Measurements from ENCODE around the gene GTF2H4.

The GTF2H4 gene

DNA sequence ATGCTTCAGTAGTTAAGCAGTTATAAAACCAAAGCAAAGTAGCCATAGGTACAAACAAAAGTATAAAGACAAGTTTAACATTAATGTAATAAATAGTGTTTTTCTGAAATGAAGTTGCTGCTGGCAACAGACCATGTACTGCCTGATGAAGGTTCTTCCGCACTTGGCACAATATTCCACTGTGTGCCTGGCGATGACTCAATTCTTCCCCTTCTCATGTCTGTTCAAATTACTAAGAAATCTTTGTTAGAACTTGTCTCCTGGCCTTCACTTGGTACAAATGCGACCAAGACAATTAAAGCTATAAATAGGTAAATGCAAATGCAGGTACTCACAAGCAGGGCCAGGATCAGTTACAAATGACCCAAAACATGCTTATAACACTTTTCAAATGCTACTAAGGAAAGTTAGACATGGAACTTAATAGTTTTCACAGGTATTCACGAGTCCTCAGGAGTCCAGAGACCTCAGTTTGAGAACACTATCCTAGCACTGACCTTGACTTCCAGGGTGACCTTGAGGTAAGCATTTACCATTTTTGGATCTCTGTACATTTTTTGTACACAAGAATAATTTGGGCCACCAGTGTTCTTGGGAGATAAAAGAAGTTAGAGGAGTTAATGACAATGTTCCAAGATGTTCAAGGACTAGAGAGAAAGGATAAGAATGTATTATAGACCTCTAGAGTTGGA is 31.8 kb upstream of the GTF2H4 start:
- peaks cover 18% of the 10 kb centered on the region for H3K4me1 ChIP-seq (ENCODE audit: control insufficient read depth, insufficient read depth, low read length)
- H3K27me3 ChIP-seq (ENCODE audit: control insufficient read depth, insufficient read depth, low read length): no peaks in the 10 kb centered on the region
- H3K27ac ChIP-seq (ENCODE audit: low read depth, low read length): peak overlapping the region; percentile 90

DNA sequence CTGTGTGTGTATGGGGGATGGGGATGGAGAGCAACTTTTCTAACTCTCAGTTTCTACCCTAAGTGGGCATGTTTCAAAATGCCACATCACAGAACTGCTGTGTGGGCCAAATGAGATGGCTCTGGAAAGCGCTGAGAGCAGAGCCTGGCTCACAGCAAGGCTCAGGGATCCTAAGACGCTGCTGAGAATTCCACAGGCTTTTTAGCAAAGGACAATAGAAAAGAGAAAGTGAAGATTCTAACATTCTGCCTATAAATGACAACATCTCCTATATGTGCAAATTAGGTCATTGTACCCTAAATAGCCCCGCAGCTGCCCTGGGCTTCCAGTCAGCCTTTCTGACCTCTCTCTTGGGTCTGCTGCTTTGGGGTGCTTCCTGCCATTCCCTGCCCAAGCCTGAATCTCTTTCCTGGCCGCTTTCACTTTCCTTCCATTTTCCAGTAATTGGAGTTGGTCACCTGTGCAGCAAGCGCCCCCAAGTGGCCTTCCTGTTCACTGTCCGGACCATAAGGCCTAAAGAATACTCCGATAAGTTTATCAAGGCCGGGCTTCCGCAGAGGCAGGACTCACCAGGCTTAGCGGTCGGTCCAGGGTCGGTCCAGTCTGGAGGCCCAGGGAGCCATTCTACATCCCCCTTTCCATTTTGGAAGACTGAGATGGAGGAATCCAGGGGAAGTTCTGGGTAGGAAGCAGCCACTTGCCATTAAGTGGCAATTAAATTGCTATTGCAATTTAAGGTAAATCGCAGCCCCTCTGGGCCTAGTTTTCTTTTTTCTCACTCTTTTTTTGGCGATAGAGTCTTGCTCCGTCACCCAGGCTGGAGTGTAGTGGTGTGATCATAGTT is 30.4 kb upstream of the GTF2H4 start:
- Histone ChIP-seq H3K27me3 (ENCODE audit: control insufficient read depth, insufficient read depth, low read length) (no peaks in the 10 kb centered on the region), H3K4me3 (ENCODE audit: low read length) (peak overlapping the region; percentile 66), H3K27ac (ENCODE audit: low read depth, low read length) (peak overlapping the region; percentile 90), H3K9ac (ENCODE audit: low read length) (no peak overlapping the region), H3K4me1 (ENCODE audit: control insufficient read depth, insufficient read depth, low read length) (peaks cover 18% of the 10 kb centered on the region), H3K36me3 (ENCODE audit: control insufficient read depth, insufficient read depth, low read length) (no peaks in the 10 kb centered on the region)

More for the DNA sequence above, 31.8 kb upstream of the GTF2H4 start:
- Histone ChIP-seq H3K4me3 (ENCODE audit: low read length) (no peak overlapping the region), H3K9ac (ENCODE audit: low read length) (no peak overlapping the region), H3K36me3 (ENCODE audit: control insufficient read depth, insufficient read depth, low read length) (no peaks in the 10 kb centered on the region)

DNA sequence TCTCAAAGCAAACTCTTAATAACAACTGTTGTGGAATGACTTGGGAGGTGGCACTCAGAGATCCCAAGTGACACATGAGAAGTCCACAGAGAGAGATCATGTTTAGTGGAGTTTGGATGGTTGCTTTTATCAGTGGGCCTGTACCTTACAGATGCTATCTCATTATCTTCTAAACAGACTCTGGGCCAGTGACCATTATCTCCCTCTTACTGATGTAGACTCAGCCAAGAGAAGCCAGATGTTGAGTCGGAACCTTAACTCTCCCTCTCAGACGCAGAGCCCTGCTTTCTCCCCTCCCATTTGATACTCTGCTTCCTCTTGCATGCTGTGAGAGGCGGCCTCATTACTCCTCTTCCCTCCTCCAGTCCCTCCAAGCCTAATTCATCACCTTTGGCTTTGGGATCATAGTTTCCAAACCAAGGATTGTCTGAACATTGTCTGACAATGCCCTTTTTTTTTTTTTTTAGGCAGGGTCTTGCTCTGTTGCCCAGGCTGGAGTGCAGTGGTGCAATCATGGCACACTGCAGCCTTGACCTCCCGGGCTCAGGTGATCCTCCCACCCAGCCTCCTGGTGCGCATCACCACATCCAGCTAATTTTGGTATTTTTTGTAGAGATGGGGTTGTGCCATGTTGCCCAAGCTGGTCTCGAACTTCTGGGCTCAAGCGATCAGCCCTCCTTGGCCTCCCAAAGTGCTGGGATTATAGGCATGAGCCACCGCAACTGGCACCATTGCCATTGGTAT is 28.2 kb upstream of the GTF2H4 start:
- Histone ChIP-seq H3K4me1 (ENCODE audit: control insufficient read depth, insufficient read depth, low read length) (peaks cover 21% of the 10 kb centered on the region), H3K4me3 (ENCODE audit: low read length) (no peak overlapping the region), H3K9ac (ENCODE audit: low read length) (no peak overlapping the region), H3K27me3 (ENCODE audit: control insufficient read depth, insufficient read depth, low read length) (no peaks in the 10 kb centered on the region), H3K27ac (ENCODE audit: low read depth, low read length) (no peak overlapping the region), H3K36me3 (ENCODE audit: control insufficient read depth, insufficient read depth, low read length) (no peaks in the 10 kb centered on the region)

DNA sequence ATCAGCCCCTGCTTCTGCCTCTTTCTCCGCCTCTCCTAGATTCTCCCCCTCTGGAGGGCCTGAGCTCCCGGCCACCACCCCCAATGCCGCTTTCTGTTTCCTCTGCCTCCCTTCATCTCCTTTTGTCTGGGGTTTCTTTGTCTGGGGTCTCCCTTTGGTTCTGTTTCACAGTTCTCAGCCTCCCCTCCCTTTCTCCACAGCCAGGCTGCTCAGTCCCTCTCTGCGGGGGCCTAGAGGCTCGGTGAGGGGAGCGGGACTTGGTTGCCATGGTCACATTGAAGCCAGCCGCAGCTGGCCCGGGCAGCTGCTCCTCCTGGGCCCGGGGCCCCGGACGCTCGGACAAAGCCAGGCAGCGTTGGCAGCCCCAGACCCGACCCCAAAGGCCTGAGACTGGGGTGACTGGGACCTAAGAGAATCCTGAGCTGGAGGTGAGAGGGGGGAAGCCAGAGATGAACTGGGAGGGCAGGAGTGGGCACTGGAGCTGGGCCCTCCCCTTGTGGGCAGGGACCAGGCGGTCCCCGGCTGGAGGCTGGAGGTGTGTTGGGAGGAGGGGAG is 27.2 kb upstream of the GTF2H4 start:
- Histone ChIP-seq H3K27me3 (ENCODE audit: control insufficient read depth, insufficient read depth, low read length) (no peaks in the 10 kb centered on the region), H3K4me1 (ENCODE audit: control insufficient read depth, insufficient read depth, low read length) (peaks cover 24% of the 10 kb centered on the region), H3K9ac (ENCODE audit: low read length) (no peak overlapping the region), H3K4me3 (ENCODE audit: low read length) (no peak overlapping the region), H3K36me3 (ENCODE audit: control insufficient read depth, insufficient read depth, low read length) (no peaks in the 10 kb centered on the region), H3K27ac (ENCODE audit: low read depth, low read length) (no peak overlapping the region)

DNA sequence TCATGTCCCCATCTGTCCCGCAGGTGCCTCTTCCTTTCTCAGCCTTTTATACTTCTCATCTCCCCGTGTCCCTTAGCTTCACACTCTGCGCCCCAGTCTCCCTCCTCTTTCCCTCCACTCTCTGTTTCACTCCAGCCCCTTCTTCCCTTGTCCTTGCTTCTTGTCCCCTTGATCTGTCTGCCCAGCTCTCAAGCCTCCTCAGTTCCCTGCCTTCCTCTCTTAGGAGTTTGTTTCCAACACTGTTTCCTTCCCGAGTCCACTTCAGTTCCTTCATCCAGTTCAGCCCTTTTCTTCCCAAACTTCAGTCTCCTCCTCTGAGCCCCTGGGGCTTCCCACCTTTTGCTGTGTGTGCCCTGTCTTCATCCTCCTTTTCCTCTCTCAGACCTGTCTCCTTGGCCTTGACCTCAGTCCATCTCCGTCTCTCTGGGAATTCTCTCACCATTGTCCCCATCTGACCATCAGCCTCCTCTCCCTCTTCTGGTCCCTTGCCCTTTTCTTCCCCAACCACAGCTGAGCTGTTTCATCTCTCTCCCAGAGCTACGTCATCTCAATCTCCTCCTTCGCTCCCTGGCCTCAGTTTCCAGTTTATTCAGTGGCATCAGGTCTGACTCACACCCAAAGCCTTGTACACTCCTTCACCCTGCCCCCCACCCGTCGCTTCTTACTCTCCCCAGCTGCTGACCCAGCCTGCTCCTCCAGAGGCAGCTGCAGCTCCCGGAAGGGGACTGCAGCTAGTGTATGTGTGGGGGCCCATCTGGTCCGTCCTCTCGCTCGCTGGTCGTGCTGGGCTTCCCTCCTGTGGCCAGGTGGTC is 26.4 kb upstream of the GTF2H4 start:
- no peaks in the 10 kb centered on the region for H3K27me3 ChIP-seq (ENCODE audit: control insufficient read depth, insufficient read depth, low read length)
- no peak overlapping the region for H3K9ac ChIP-seq (ENCODE audit: low read length)
- no peak overlapping the region for H3K4me3 ChIP-seq (ENCODE audit: low read length)
- H3K4me1 ChIP-seq (ENCODE audit: control insufficient read depth, insufficient read depth, low read length): peaks cover 22% of the 10 kb centered on the region
- H3K27ac ChIP-seq (ENCODE audit: low read depth, low read length): no peak overlapping the region
- H3K36me3 ChIP-seq (ENCODE audit: control insufficient read depth, insufficient read depth, low read length): no peaks in the 10 kb centered on the region

DNA sequence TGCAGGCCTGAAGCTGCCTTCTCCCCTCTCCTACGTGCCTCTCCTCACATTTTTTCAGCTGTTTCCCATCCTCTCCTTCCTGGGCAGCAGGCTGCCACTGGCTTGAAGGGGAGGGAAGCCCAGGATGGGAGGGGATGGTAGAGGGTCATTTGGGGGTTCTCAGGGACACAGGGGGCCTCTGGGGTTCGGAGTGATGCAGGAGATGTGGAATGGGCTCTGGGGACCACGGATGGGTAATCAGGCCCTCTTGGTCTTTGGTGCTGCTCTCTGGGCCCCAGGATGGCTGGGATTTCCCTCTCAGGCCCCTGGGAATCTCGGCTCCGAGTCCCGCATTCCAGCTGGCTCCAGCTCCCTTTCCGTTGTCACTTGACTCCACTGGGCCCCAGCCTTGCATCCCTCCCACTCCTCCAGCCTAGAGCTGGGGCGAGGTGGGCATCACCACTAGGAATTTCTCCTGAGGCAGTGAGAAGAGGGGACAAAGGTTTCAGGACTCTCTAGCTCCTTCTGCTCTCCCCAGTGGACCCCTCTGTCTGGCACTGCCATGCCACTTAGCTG is 25.7 kb upstream of the GTF2H4 start:
- no peak overlapping the region for H3K27ac ChIP-seq (ENCODE audit: low read depth, low read length)
- H3K9ac ChIP-seq (ENCODE audit: low read length): no peak overlapping the region
- no peaks in the 10 kb centered on the region for H3K27me3 ChIP-seq (ENCODE audit: control insufficient read depth, insufficient read depth, low read length)
- H3K4me3 ChIP-seq (ENCODE audit: low read length): no peak overlapping the region
- no peaks in the 10 kb centered on the region for H3K36me3 ChIP-seq (ENCODE audit: control insufficient read depth, insufficient read depth, low read length)
- H3K4me1 ChIP-seq (ENCODE audit: control insufficient read depth, insufficient read depth, low read length): peaks cover 23% of the 10 kb centered on the region

DNA sequence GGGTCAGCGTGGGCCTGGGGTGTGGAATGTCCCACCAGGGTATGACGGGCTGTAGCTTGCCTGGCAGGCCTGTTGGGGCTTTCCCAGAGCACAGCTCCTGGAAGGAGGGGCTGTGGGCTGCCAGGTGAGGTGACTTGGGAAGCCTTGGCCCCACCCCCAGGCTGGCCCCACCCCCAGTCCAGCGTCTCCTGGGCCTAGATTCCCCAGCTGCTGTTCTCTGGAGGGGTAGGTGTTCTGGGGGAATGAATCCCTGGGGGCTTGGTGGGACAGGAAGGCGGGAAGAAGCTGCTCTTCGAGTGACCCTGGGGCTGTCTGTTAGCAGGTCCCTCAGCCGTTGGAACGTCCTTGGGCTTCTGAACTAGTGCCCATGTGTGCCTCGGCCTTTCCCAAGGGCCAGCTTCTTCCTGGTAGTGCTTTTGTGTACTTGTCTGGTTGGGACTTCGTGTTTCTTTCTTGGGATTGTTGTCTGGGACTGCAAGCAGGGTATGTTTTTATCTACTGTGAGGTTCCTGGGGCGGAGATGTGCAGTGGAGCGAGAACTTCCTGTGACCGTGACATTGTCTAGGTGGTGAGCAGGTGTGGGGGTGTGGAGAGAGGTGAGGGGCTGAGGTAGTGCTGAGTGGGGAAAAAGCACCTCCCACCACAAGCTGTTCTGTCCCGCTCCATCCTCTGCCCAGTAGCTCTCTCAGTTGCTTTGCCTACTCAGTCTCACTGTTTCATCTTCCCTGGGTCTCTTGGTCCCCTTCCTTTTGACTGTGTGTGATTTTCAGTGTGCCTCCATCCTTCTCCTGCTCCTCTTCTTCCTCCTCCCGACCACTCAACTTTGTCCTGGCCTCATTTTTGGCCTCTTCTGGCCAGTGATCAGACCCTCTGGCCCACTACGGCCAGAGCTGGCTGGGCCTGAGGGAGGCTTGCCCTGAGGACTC is 25.0 kb upstream of the GTF2H4 start:
- H3K4me1 ChIP-seq (ENCODE audit: control insufficient read depth, insufficient read depth, low read length): peaks cover 18% of the 10 kb centered on the region
- H3K27ac ChIP-seq (ENCODE audit: low read depth, low read length): peak overlapping the region; percentile 90
- H3K9ac ChIP-seq (ENCODE audit: low read length): peak overlapping the region; percentile 20
- no peaks in the 10 kb centered on the region for H3K27me3 ChIP-seq (ENCODE audit: control insufficient read depth, insufficient read depth, low read length)
- no peaks in the 10 kb centered on the region for H3K36me3 ChIP-seq (ENCODE audit: control insufficient read depth, insufficient read depth, low read length)
- H3K4me3 ChIP-seq (ENCODE audit: low read length): peak overlapping the region; percentile 68

DNA sequence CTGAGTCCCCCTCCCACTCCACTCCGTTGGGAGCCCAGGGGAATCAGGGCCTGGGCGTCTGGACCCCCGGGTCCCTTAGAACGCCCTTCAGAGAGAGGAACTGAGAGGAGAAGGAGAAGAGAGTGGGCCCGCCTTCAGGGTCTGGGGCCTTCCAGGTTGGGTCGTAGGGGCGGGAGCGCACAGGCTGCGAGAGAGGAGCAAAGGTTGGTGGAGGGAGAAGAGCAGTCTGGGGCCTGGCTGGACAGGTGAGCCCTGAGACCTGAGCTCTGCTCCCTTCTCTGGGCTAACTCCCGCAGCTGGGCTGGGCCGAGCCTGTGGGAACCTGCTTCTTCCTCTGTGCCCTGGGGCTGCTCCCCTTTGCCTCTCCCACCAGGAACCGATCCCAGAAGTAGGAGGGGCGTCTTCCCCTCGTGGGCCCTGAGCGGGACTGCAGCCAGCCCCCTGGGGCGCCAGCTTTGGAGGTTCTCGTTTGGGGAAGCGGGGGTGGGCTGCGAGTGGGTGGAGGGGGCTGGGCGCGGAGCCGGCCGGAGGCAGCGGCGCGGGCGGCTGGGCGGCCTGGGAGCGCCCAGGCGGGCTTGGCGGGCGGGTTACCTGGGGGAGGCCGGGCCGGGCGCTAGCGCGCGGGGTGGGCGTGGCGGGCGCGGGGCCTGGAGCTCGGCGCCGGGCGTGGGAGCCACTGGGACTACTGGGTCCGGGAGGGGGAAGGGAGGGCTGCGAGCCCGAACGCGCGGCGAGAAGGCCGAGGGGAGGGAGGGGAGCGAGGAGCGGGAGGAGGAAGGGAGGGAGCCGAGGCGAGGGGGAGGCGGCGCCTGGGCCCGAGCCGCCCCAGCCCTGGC is 24.1 kb upstream of the GTF2H4 start, which contains the start of gene DDR1:
DDR1 (plus strand) TSS at position 835 of the 836 bp plus-strand sequence. CDS start 4,211 bp downstream, outside the sequence.
- peak within 1 kb of the TSS; percentile 89 for H3K4me3 ChIP-seq (ENCODE audit: low read length)
- H3K27ac ChIP-seq (ENCODE audit: low read depth, low read length): peak within 1 kb of the TSS; percentile 90
- peaks cover 18% of the 10 kb centered on the region for H3K4me1 ChIP-seq (ENCODE audit: control insufficient read depth, insufficient read depth, low read length)
- no peaks in the 10 kb centered on the region for H3K27me3 ChIP-seq (ENCODE audit: control insufficient read depth, insufficient read depth, low read length)
- peak within 1 kb of the TSS; percentile 61 for H3K9ac ChIP-seq (ENCODE audit: low read length)
- no peaks in the 10 kb centered on the region for H3K36me3 ChIP-seq (ENCODE audit: control insufficient read depth, insufficient read depth, low read length)

DNA sequence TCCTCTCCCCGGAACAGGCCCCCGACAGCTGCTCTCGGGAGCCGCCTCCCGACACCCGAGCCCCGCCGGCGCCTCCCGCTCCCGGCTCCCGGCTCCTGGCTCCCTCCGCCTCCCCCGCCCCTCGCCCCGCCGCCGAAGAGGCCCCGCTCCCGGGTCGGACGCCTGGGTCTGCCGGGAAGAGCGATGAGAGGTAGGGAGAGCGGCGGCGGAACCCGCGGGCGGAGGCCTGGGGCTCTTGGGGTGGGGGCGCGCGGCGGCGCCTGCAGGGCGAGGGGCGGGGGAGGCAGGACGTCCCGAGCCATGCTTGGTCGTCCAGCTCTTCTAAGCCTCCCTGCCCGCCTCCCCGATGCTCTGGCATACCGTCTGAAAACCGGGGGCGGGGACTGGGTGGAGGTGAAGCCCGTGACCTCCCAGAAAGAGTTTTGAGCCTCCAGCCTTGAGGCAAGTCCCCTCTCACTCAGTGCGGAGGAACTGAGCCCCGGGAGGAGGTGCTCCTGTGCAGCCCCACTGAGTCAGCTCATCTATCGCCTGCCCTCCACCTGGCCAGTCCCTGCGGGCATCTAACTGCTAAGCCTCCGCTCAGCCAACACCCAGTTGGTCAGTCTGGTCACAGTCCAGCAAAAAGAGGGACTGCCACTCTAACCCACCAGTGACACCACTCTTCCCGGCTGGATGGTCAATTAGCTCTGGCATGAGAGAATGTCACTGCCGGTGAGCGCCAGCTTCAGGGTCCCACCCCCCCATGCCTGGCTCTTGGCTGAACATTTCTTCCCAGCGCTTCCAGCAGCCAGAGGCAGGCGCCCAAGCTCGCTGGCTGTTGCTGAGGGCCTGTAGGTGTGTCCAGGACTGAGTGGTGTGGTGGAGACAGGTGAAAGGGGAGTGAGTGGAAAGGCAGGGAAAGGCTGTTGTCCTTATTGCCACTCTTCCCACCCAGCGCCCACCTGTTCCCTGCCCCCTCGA is 23.2 kb upstream of the GTF2H4 start:
- Histone ChIP-seq H3K4me3 (ENCODE audit: low read length) (peak overlapping the region; percentile 89), H3K36me3 (ENCODE audit: control insufficient read depth, insufficient read depth, low read length) (peaks cover 2% of the 10 kb centered on the region), H3K4me1 (ENCODE audit: control insufficient read depth, insufficient read depth, low read length) (peaks cover 18% of the 10 kb centered on the region), H3K27me3 (ENCODE audit: control insufficient read depth, insufficient read depth, low read length) (no peaks in the 10 kb centered on the region), H3K9ac (ENCODE audit: low read length) (peak overlapping the region; percentile 61), H3K27ac (ENCODE audit: low read depth, low read length) (peak overlapping the region; percentile 90)
